Stimulated activated CD4-positive, alpha-beta T cell treated with anti-CD3 and anti-CD28 coated beads, Interleukin-2, amount 100 ng/mL, for 24 hours (primary cell): ENCODE results near the gene RPUSD2.

Experiments
- DNase-seq, 2 donors: peaks; one replicate each; pipeline ENCODE4 v3.0.0-alpha.2; 2020

The RPUSD2 gene, protein sequence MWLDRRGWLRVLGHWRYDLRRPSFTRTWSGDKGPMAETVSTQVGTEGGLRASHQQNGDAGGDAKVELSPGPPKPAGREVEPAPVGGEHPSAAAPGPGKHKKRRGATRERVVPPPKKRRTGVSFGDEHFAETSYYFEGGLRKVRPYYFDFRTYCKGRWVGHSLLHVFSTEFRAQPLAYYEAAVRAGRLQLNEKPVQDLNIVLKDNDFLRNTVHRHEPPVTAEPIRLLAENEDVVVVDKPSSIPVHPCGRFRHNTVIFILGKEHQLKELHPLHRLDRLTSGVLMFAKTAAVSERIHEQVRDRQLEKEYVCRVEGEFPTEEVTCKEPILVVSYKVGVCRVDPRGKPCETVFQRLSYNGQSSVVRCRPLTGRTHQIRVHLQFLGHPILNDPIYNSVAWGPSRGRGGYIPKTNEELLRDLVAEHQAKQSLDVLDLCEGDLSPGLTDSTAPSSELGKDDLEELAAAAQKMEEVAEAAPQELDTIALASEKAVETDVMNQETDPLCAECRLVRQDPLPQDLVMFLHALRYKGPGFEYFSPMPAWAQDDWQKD

DNA sequence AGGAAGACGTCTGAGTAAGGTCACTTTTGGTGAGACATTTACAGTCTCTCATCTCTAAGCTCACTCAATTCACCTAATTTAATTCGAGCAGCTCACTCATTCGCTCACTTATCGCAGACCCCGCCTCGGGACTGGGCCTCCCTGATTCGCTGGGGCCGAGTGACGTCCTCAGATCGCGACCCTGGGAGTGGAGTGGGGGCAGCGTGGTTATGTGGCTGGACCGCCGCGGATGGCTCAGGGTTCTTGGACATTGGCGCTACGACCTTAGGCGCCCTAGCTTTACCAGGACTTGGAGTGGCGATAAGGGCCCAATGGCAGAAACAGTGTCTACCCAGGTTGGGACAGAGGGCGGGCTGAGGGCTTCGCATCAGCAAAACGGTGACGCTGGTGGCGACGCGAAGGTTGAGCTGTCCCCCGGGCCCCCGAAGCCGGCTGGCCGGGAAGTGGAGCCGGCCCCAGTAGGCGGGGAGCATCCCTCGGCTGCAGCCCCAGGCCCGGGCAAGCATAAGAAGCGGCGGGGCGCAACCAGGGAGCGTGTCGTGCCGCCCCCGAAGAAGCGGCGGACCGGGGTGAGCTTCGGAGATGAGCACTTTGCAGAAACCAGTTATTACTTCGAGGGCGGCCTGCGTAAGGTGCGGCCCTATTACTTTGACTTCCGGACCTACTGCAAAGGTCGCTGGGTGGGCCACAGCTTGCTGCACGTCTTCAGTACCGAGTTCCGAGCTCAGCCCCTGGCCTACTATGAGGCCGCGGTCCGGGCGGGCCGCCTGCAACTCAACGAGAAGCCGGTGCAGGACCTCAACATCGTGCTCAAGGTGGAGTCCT is at the start of gene RPUSD2:
Gene RPUSD2 (plus strand): TSS at position 171 of the 825 bp plus-strand sequence. CDS start 39 bp downstream, at position 210.
- DNase-seq, result peak; percentile 93 to 95

DNA sequence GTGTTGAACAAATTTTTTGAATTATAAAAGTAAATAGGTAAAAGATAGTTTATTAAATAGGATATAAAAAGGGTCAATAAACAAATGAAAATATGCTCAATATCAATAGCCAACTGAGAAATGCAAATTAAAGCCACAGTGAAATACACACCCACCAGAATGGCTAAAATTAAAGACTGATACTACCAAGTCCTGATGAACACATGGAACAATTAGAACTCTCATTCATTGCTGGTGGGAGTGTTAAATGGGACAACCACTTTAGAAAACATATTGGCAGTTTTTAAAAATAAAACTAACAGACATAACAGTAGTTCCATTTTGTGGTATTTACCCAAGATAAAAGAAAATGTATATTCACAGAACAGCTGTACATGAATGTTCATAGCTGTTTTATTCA is 45.5 kb upstream of the RPUSD2 start:
- DNase-seq, result no peak

DNA sequence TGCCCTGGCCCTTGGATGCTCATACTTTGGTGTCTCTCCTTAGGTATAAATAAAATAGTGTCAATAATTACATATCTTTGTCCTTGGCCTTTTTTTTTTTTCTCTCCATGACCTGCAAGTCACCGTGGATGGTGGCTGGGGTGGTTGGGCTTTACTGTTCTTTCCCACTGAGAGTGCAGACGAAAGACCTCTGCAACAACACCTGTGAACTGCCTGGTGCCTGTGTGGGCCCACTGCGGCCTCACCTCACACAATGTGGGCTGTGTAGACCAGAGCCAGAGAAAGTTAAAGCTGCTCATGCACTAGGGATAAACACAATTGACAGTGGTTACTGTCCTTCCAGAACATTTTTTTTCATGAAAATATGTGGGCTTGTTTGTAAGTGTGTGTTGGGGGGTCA is 43.2 kb upstream of the RPUSD2 start:
- DNase-seq, result no peak

DNA sequence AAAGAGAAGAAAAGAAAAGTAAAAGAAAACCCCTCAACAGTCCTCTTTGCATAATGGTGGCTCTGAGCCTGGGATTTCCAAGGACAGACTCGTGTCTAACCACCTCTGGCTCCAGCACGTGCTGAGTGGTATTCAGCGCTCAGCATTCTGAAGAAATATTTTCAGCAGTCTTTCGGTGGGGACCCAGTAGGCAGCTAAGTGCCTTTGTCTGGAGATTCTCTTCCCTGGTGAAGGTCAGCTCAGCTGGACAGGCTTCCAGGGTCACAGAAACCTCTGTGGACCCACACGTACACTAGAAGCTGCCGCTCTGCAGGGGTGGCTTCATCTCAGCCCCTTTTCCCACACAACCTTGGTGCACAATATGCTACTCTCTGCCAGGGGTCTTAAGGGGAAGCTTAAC is 40.3 kb upstream of the RPUSD2 start:
- DNase-seq, result no peak

DNA sequence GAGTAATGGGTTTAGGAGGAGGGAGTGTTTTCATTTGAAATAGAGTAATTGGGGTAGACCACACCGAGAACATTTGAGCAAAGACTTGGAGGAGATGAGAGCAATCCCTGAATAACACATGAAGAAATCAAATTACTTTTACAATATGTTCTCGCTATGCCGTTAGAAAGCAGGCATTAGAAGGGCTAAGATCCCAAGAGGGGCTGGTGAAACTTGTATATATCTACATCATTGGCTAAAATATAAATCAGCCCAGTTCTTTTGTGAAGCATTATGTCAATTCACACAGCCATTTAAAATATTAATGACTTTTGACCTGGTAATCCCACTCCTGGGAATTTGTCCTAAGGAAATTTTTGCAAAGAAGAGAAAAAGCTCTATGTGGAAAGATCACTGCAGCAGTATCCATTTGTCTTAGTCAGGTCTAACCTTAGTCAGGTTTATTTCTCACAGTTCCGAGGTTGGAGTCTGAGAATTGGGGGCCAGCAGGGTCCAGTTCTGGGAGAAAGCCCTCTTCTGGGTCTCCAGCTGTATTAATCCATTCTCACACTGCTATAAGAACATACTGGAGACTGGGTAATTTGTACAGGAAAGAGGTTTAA is 35.2 kb upstream of the RPUSD2 start:
- no peak for DNase-seq

DNA sequence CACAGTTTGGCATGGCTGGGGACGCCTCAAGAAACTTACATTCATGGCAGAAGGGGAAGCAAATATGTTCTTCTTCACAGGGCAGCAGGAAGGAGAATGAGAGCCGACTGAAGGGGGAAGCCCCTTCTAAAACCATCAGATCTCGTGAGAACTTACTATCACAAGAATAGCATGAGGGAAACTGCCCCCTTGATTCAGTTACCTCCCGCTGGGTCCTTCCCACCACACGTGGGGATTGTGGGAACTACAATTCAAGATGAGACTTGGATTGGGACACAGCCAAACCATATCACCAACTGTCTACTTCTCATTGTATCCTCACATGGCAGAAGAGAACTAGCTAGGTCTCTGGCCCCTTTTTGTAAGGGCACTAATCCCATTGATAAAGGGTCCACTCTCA is 34.7 kb upstream of the RPUSD2 start:
- no peak for DNase-seq

DNA sequence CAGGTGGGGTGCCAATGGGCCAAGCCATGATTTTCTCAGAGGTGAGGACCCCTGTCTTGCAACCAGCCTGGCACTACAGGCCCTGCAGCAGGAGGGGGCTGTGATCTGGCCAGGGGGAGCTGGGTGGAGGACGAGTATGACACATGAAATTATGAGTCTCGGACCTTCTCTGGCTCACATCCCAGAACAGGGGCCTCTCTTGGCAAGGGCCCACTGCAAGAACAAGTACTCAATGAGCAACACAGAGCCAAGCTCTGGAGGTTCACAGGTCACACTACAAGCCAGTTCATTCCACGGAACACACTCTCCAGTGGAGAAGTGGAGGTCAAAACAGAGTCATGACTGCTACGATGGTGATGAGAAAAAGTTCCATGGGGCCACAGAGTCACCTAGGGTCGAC is 32.6 kb upstream of the RPUSD2 start:
- no peak for DNase-seq

DNA sequence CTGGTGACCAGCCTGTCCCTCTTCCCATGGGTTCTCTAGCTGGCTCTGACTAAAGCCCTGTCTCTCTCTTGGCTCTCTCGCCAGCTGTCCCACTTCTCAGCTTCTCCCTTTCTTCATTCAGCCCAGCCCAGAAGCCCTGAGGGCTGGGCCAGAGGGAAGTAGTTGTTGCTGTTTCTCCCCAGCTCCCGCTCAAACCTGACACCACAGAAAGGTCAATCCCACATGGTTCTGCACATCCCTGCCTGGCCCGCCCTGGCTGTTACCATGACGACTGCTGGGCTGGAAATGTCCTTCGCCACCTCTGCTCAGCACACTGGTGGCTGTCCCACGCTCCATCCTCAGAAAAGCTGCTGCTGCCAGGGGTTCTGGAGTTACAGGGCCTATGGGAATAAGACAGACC is 30.1 kb upstream of the RPUSD2 start:
- no peak for DNase-seq

DNA sequence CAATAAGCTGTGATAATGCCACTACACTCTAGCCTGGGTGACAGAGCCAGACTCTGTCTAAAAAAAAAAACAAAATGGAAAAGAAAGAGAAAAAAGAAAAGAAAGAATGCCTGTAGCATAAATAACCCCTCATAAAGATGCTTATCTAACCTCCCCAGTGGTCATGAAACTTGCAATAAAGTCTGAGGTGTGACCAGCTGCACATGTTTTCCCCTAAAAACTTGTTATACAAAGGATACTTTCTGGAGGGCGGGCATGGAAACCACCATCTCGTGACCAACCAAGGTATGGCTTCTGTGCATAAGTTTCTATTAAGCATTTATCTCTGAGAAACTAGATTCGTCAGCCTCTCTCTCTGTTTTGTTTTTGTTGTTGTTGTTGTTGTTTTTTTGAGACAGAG is 26.0 kb upstream of the RPUSD2 start:
- DNase-seq, result no peak

DNA sequence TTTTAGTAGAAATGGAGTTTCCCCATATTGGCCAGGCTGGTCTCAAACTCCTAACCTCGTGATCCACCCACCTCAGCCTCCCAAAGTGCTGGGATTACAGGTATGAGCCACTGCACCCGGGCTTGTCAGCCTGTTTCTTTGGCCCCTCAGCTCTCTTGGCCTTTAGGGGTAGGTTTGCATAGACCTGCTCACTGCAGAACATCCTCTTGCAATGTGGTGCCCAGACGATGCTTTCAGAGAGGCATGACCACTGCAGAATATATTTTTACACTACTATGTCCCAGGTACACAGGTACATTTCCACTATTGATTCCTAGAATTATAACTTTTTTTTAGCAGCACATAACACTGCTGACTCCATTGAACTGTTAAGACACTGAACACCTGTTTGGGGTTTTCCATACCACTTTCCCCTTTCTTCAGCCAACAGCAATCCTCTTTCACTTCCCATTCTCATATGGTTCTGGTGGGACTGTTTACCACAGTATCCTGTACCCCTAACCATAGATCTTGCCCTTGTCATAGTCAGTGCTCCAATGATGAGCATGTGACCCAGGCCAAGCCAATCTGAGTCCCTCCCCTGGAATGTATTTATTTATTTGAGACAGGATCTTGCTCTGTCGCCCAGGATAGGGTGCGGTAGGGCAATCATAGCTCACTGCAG is 25.3 kb upstream of the RPUSD2 start:
- DNase-seq, result no peak

DNA sequence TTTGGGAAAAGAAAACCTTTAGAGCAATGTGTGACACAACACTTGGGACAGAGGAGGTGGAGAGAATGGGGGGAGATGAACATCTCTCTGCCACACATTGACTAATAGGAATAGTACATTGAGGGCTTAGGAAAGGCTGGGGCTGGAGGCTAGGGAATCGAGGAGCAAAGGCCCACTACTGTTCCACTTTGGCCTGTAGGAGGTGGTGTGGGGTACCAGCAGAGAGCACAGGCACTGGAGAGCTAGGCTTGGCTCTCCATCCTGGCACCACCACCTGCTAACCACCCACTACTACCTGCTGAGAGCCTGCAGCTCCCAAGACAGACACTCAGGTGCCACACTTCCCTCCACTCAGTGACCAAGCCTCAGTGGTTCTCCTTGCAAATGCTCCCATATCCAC is 23.6 kb upstream of the RPUSD2 start:
- DNase-seq, result no peak

DNA sequence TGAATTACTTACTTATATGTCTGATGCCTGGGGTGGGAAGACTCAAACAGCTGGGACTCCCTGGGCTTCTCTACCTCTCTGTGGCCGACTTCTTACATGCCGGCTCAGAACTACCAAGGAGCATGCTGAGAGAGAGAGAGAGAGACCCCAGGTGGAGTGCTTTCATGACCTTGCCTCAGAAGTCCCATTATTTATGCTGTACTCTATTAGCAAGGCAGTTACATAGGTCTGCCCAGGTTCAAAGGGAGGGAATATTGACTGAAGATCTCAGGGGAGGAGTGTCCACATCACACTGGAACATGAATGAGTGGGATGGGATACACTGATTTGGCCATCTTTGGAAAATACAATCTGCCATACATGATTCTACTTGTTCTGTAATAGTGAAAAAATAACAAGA is 20.5 kb upstream of the RPUSD2 start:
- no peak for DNase-seq

DNA sequence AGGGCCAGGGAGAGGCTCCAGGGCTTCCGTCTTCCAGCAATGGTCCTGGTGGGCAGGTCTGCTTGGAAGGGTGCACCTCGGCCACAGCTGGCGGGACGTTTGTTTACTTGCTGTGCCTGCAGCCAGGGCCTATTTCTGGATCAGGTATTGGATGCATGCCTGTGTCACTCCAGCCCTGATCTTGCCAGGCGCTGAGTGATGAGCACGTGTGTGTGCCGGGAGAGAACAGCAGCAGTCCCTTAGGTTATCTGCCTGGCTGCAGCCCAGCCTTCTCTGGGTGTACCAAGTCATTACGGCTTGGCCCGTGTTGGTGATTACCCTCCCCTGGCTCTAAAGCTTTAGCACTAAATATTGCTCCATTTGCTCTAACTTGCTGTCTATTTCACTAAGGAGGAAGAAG is 19.2 kb upstream of the RPUSD2 start:
- no peak for DNase-seq

DNA sequence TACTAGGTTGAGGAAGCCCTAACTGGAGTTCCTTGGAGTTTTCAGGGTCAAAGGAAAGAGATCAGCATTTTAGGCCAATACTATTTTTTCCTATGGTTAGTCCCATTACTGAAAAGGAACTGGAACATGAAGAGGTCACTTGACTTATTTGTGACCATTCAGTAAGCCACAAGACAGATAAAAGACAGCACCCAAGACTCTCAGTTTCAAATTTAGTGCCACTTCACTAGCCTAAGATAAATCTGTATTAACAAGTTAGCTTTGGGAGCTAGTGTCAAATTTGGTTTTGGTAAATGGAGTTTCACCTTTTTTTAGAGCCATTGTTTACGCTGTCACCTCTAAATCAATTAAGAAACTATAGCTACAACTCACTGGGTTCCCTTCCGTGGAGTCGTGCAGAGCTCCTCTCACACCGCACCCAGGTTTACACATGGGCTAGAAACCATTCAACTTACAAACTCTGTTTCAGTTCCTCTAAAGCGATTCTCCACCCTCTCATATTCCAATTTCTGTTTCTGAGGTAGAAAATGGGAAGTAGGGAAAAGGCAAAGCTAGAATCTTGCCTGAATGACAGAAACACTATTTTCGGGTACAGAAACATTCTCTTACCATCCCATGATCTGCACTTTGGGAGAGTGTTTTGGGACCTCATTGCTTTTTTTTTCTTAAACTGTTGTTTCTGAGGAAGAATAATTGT is 18.6 kb upstream of the RPUSD2 start:
- no peak for DNase-seq

DNA sequence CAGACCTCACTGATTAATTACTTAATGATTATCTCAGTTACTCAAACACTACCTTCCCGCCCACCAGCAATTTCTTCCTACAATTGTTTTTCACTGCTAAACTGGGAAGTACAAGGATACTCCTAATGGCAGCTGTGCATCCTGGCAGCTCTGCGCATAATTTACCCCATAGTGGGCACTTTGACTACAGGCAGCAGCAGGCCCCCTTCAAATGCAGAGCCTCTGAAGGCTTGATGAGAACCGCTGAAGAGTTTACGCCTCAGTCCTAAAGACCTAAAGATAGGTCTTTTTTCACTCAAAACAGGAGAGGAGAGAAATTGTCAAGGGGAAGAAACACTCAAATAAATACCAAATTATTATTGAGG is 15.0 kb upstream of the RPUSD2 start:
- no peak for DNase-seq

DNA sequence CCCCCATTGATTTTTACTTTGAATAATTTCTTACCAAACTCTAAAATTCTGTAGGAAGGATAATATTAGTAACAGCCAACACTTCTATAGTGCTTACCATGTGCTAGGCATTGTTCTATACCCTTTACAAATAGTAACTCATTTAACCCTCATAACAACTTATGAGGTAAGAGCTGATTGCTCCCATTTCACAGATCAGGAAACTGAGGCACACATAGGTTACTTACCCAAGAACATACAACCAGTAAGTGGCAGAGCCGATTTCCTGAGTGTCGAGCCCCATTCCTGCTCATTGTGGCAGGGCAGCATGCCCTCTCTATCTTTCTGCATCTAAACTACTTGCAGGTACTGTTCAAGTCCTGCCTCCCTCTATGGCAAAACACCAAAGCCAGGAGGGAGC is 13.2 kb upstream of the RPUSD2 start:
- no peak for DNase-seq

DNA sequence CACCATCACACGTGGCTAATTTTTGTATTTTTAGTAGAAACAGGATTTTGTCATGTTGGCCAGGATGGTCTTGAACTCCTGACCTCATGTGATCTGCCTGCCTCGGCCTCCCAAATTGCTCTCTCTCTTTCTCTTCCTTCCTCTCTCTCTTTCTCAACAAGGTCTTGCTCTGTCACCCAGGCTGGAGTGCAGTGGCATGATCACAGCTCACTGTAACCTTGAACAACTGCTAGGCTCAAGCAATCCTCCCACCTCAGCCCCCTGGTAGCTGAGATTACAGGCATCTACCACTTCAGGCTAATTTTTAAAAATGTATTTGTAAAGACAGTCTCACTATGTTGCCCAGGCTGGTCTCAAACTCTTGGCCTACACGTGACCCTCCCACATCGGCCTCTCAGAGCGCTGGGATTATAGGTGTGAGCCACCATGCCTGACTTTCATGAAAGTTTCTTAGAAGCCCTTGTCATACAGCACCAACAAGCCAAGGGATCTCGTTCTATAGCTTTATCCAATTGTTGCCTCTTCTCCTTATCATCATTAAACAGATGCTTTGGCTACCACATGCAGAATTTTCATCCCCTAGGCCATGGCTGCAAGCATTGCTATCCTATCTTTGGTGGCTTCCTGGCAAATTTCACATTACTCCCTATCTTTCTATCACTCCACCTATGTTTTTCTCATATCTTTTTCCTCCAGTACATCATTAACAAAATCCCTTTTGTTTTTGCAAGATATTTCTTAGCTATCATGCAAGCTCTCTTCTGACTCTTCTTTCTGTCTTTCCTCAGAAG is 10.0 kb upstream of the RPUSD2 start:
- DNase-seq, result no peak

DNA sequence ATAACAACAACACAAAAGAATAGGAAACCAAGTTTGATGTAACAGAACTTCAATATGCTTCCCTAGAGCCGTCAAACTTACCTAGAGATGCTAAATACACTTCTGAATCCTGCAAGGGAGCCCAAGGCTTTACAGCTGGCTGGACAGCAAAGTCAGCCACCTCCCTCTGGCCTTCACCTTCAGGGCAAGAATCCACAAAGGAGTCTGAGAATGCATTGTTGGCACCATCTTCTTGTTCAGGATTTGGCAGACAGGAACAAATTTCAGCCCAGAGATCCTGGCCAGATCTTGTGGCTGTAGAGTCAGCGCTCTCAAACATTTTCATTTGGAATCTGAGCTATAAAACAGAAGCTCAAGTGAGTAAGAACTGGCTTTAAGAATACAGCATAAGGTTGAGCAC is 6.4 kb upstream of the RPUSD2 start:
- DNase-seq, result no peak

DNA sequence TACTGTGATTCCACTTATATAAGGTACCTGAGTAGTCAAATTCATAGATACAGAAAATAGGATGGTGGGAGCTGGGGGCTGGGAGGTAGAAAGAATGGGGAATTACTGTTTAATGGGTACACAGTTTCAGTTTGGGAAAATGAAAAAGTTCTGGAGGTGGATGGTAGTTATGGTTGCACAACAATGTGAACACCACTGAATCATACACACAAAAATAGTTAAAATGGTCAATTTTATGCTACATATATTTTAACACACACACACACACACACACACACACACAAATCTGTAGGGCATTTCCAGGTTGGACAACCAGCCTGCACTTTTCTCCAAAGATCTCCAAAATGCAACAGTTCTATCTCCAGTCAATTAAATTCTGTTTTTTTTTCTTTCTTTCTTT is 5.7 kb upstream of the RPUSD2 start:
- DNase-seq, result no peak

DNA sequence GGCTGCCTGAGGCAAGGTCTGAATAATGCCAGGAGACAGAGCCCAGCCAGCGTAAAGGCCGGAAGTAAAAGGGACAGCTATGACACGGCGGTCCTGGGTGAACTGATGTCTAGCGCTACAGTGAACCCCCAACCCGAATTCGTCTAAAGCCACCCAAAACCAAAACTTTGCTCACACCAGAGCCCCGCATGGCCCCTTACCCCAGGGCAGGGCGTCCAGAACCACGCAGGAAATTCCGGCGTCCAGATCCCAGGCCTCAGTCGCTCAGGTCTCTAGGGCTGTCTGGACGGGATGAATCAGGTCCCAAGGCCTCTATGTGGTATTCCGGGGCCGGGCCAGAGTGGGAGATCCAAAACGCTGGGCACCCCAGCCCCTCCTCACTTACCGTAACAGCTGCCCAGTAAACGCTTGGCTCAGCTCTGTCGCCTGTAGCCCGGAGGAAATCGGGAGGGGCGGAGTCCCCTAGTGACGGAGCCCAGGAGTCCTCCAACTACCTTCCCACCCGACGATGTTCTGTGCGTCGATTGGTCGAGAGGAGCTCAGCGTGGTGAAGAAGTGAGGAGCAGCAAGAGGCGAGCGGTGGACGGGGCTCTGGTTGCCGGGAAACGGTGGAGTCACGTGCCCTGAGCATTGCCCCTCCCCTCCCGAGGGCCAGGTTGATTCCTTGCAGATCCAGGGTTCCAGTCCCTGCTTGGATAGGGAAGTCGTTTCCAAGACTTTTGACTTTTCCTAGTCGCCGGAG is 4.3 kb upstream of the RPUSD2 start, which contains the start of gene CCDC32:
Gene CCDC32 (minus strand): TSS at position 452 of the 742 bp plus-strand sequence. CDS start 2,027 bp downstream, outside the sequence.
- DNase-seq, result peak; percentile 94 to 95
